Coronary artery (tissue), 2 donors: ENCODE results near the gene KL.
A peak's percentile ranks its signal among the peaks of the same experiment; 100 is the strongest.

ENCODE experiments used
- DNase-seq: peaks from one replicate; pipeline ENCODE4 v3.0.0-alpha.2; 2017; ENCODE audit warnings: low spot score
- H3K27ac ChIP-seq, 2 donors: fragments of 200-600 bp; sonication (generic); one replicate each; pipeline ENCODE4 v1.5.1; 2016 to 2019
- H3K4me3 ChIP-seq: fragments of 200-600 bp; sonication (generic); 2 replicates; pipeline ENCODE4 v1.5.1; 2016; ENCODE audit warnings: mild to moderate bottlenecking, moderate library complexity
- CTCF ChIP-seq: fragments of 200-600 bp; sonication (generic); IDR thresholded peaks from one replicate; pipeline ENCODE4 v1.5.1; 2019; ENCODE audit warnings: antibody characterized with exemption

The KL gene

GRCh38 chr13:33109271-33109697, 93.1 kb downstream of the KL start:
- Histone ChIP-seq H3K4me3 (no peak overlapping the region), H3K27ac (peak overlapping the region; percentile 25 to 84)
- no peak for TF ChIP-seq CTCF
- DNase-seq, result no peak

- peak overlapping the region; percentile 25 to 84 for H3K27ac ChIP-seq
- no peak for DNase-seq
- no peak overlapping the region for H3K4me3 ChIP-seq
- no peak for TF ChIP-seq CTCF
Measured at GRCh38 chr13:33109801-33110200, 93.6 kb downstream of the KL start.

GRCh38 chr13:33110386-33110712, 94.1 kb downstream of the KL start:
- no peak for DNase-seq
- H3K27ac ChIP-seq, result peak overlapping the region; percentile 25 to 84
- no peak for TF ChIP-seq CTCF
- no peak overlapping the region for H3K4me3 ChIP-seq

GRCh38 chr13:33110713-33111413, 94.6 kb downstream of the KL start:
- no peak for DNase-seq
- TF ChIP-seq CTCF, result no peak
- Histone ChIP-seq H3K4me3 (no peak overlapping the region), H3K27ac (peak overlapping the region; percentile 25 to 84)

- H3K27ac ChIP-seq, result peak overlapping the region; percentile 25 to 84
- no peak for TF ChIP-seq CTCF
- DNase-seq, result no peak
- no peak overlapping the region for H3K4me3 ChIP-seq
Measured at GRCh38 chr13:33111414-33112110, 95.3 kb downstream of the KL start.

- no peak for DNase-seq
- no peak overlapping the region for H3K4me3 ChIP-seq
- peak overlapping the region; percentile 25 to 84 for H3K27ac ChIP-seq
- TF ChIP-seq CTCF, result no peak
Measured at GRCh38 chr13:33112766-33113165, 96.5 kb downstream of the KL start.

GRCh38 chr13:33114146-33114545, 97.9 kb downstream of the KL start:
- TF ChIP-seq CTCF, result no peak
- Histone ChIP-seq H3K4me3 (no peak overlapping the region), H3K27ac (no peak overlapping the region)
- DNase-seq, result no peak
